Ectodermal cell (in vitro differentiated cells): ENCODE measurements around the gene TRIO.

ENCODE experiments used
- H3K27ac ChIP-seq: 2 replicates; pipeline ENCODE4 v1.7.0; 2013; ENCODE audit warnings: mild to moderate bottlenecking, low read depth, low read length; ENCODE audit not compliant: insufficient read depth, poor library complexity, severe bottlenecking
- H3K27me3 ChIP-seq: 2 replicates; pipeline ENCODE4 v1.7.0; 2013; ENCODE audit warnings: mild to moderate bottlenecking, low read length; ENCODE audit not compliant: insufficient read depth, control insufficient read depth, poor library complexity, severe bottlenecking
- H3K36me3 ChIP-seq: one replicate; pipeline ENCODE4 v1.7.0; 2013; ENCODE audit warnings: low read length; ENCODE audit not compliant: control insufficient read depth, insufficient read depth
- H3K4me1 ChIP-seq: one replicate; pipeline ENCODE4 v1.7.0; 2013; ENCODE audit warnings: low read length; ENCODE audit not compliant: control insufficient read depth, insufficient read depth
- H3K4me3 ChIP-seq: 2 replicates; pipeline ENCODE4 v1.7.0; 2013; ENCODE audit warnings: low read depth, low read length, control low read depth; ENCODE audit not compliant: insufficient read depth
- H3K9me3 ChIP-seq: 2 replicates; pipeline ENCODE4 v1.7.0; 2013; ENCODE audit warnings: mild to moderate bottlenecking, low read length, moderate library complexity; ENCODE audit not compliant: control insufficient read depth
- WGBS, 2 experiments: methylation state at CpG; one replicate each; pipeline ENCODE4 v1.1.7; 2013; ENCODE audit warnings: missing lambda C conversion rate in 2 of 2; 5-methylcytosine and 5-hydroxymethylcytosine counted together

The TRIO gene

GRCh38 chr5:14457476-14457875 is 314.3 kb downstream of the TRIO start:
- WGBS, 2 experiments: 84 to 87% methylated on average over 7 of the region's 7 CpGs
- Histone ChIP-seq H3K36me3 (peaks cover 16% of the 10 kb centered on the region), H3K4me3 (no peak overlapping the region), H3K9me3 (no peaks in the 10 kb centered on the region), H3K27me3 (no peaks in the 10 kb centered on the region), H3K4me1 (peaks cover 7% of the 10 kb centered on the region), H3K27ac (no peak overlapping the region)

GRCh38 chr5:14458414-14458813 is 315.3 kb downstream of the TRIO start:
- H3K4me1 ChIP-seq: no peaks in the 10 kb centered on the region
- WGBS, 2 experiments: 95 to 96% methylated on average over 3 of the region's 3 CpGs
- no peaks in the 10 kb centered on the region for H3K27me3 ChIP-seq
- H3K36me3 ChIP-seq: peaks cover 24% of the 10 kb centered on the region
- no peak overlapping the region for H3K27ac ChIP-seq
- no peak overlapping the region for H3K4me3 ChIP-seq
- no peaks in the 10 kb centered on the region for H3K9me3 ChIP-seq

GRCh38 chr5:14460844-14461398 is 317.8 kb downstream of the TRIO start:
- H3K4me1 ChIP-seq: no peaks in the 10 kb centered on the region
- H3K9me3 ChIP-seq: no peaks in the 10 kb centered on the region
- H3K4me3 ChIP-seq: no peak overlapping the region
- no peaks in the 10 kb centered on the region for H3K27me3 ChIP-seq
- H3K27ac ChIP-seq: no peak overlapping the region
- 95 to 96% methylated on average over 46 of the region's 46 CpGs for WGBS, 2 experiments
- H3K36me3 ChIP-seq: peaks cover 27% of the 10 kb centered on the region

GRCh38 chr5:14462681-14463080 is 319.5 kb downstream of the TRIO start:
- H3K4me3 ChIP-seq: no peak overlapping the region
- peaks cover 29% of the 10 kb centered on the region for H3K36me3 ChIP-seq
- H3K4me1 ChIP-seq: no peaks in the 10 kb centered on the region
- no peaks in the 10 kb centered on the region for H3K9me3 ChIP-seq
- WGBS, 2 experiments: 94% methylated on average over 14 of the region's 14 CpGs
- H3K27me3 ChIP-seq: no peaks in the 10 kb centered on the region
- no peak overlapping the region for H3K27ac ChIP-seq

GRCh38 chr5:14463629-14464028 is 320.5 kb downstream of the TRIO start:
- Histone ChIP-seq H3K9me3 (no peaks in the 10 kb centered on the region), H3K27ac (no peak overlapping the region), H3K27me3 (no peaks in the 10 kb centered on the region), H3K4me1 (no peaks in the 10 kb centered on the region), H3K4me3 (no peak overlapping the region), H3K36me3 (peaks cover 29% of the 10 kb centered on the region)
- WGBS, 2 experiments: 88 to 95% methylated on average over 3 of the region's 3 CpGs

GRCh38 chr5:14464096-14464495 is 321.0 kb downstream of the TRIO start:
- 90 to 100% methylated on average over 3 of the region's 3 CpGs for WGBS, 2 experiments
- H3K4me3 ChIP-seq: no peak overlapping the region

GRCh38 chr5:14464671-14465070 is 321.5 kb downstream of the TRIO start:
- WGBS, 2 experiments: 89 to 91% methylated on average over 15 of the region's 15 CpGs
- H3K36me3 ChIP-seq: peaks cover 29% of the 10 kb centered on the region
- H3K27ac ChIP-seq: no peak overlapping the region
- H3K4me3 ChIP-seq: no peak overlapping the region
- no peaks in the 10 kb centered on the region for H3K27me3 ChIP-seq
- H3K9me3 ChIP-seq: no peaks in the 10 kb centered on the region
- H3K4me1 ChIP-seq: no peaks in the 10 kb centered on the region

More at GRCh38 chr5:14464096-14464495, 321.0 kb downstream of the TRIO start:
- no peaks in the 10 kb centered on the region for H3K9me3 ChIP-seq
- H3K27ac ChIP-seq: no peak overlapping the region
- H3K36me3 ChIP-seq: peaks cover 29% of the 10 kb centered on the region
- H3K4me1 ChIP-seq: no peaks in the 10 kb centered on the region
- H3K27me3 ChIP-seq: no peaks in the 10 kb centered on the region

- Histone ChIP-seq H3K27me3 (no peaks in the 10 kb centered on the region), H3K4me1 (no peaks in the 10 kb centered on the region), H3K9me3 (no peaks in the 10 kb centered on the region), H3K27ac (no peak overlapping the region), H3K4me3 (no peak overlapping the region), H3K36me3 (peaks cover 29% of the 10 kb centered on the region)
- WGBS, 2 experiments: 92 to 97% methylated on average over 4 of the region's 4 CpGs
These were observed 322.0 kb downstream of the TRIO start for GRCh38 chr5:14465116-14465515.

GRCh38 chr5:14465776-14466175 is 322.6 kb downstream of the TRIO start:
- Histone ChIP-seq H3K4me3 (no peak overlapping the region), H3K4me1 (no peaks in the 10 kb centered on the region), H3K27me3 (no peaks in the 10 kb centered on the region), H3K9me3 (no peaks in the 10 kb centered on the region), H3K36me3 (peaks cover 26% of the 10 kb centered on the region), H3K27ac (no peak overlapping the region)
- 93% methylated on average over 3 of the region's 3 CpGs for WGBS, 2 experiments

- 88% methylated on average over 8 of the region's 8 CpGs for WGBS, 2 experiments
- no peaks in the 10 kb centered on the region for H3K9me3 ChIP-seq
- no peak overlapping the region for H3K27ac ChIP-seq
- no peaks in the 10 kb centered on the region for H3K27me3 ChIP-seq
- H3K36me3 ChIP-seq: peaks cover 15% of the 10 kb centered on the region
- no peaks in the 10 kb centered on the region for H3K4me1 ChIP-seq
- no peak overlapping the region for H3K4me3 ChIP-seq
These were observed 324.1 kb downstream of the TRIO start for GRCh38 chr5:14467251-14467650.

- peaks cover 9% of the 10 kb centered on the region for H3K36me3 ChIP-seq
- 85 to 87% methylated on average over 5 of the region's 5 CpGs for WGBS, 2 experiments
These were observed 324.7 kb downstream of the TRIO start for GRCh38 chr5:14467886-14468285.

More at GRCh38 chr5:14467886-14468285, 324.7 kb downstream of the TRIO start:
- Histone ChIP-seq H3K4me1 (no peaks in the 10 kb centered on the region), H3K9me3 (no peaks in the 10 kb centered on the region), H3K27me3 (no peaks in the 10 kb centered on the region), H3K27ac (no peak overlapping the region), H3K4me3 (no peak overlapping the region)
